ENCODE results near the gene HBZ. TPM values are rescaled to one million over a fixed set of nuclear protein-coding genes. Genes with fewer than 3 reads are reported as not detected.

The HBZ gene
- total and polyA plus RNA-seq, 7 donors: 0.10 TPM; not detected in 6

- 67 to 73% methylated on average over 10 of the region's 10 CpGs for WGBS, 2 donors
- Histone ChIP-seq H3K36me3 (no peaks in the 10 kb centered on the region), H3K27ac (no peak overlapping the region), H3K27me3 (no peaks in the 10 kb centered on the region), H3K4me3 (no peak overlapping the region), H3K9me3 (no peaks in the 10 kb centered on the region), H3K4me1 (peaks cover 0 to 18% (median 8%) of the 10 kb centered on the region in 4 donors)
- DNase-seq: no peak
- TF ChIP-seq POLR2AphosphoS5 (IDR thresholded peaks at IDR 0.05) (no peak), EP300 (IDR thresholded peaks at IDR 0.05) (no peak), POLR2A (IDR thresholded peaks at IDR 0.05) (no peak)
- TF ChIP-seq, protein P1, sequence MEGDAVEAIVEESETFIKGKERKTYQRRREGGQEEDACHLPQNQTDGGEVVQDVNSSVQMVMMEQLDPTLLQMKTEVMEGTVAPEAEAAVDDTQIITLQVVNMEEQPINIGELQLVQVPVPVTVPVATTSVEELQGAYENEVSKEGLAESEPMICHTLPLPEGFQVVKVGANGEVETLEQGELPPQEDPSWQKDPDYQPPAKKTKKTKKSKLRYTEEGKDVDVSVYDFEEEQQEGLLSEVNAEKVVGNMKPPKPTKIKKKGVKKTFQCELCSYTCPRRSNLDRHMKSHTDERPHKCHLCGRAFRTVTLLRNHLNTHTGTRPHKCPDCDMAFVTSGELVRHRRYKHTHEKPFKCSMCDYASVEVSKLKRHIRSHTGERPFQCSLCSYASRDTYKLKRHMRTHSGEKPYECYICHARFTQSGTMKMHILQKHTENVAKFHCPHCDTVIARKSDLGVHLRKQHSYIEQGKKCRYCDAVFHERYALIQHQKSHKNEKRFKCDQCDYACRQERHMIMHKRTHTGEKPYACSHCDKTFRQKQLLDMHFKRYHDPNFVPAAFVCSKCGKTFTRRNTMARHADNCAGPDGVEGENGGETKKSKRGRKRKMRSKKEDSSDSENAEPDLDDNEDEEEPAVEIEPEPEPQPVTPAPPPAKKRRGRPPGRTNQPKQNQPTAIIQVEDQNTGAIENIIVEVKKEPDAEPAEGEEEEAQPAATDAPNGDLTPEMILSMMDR (IDR thresholded peaks at IDR 0.05): no peak
- intact Hi-C loops (cut with DNase I): no loop called here
Observed at GRCh38 chr16:140175-140857, 12.1 kb upstream of the HBZ start.

DNA sequence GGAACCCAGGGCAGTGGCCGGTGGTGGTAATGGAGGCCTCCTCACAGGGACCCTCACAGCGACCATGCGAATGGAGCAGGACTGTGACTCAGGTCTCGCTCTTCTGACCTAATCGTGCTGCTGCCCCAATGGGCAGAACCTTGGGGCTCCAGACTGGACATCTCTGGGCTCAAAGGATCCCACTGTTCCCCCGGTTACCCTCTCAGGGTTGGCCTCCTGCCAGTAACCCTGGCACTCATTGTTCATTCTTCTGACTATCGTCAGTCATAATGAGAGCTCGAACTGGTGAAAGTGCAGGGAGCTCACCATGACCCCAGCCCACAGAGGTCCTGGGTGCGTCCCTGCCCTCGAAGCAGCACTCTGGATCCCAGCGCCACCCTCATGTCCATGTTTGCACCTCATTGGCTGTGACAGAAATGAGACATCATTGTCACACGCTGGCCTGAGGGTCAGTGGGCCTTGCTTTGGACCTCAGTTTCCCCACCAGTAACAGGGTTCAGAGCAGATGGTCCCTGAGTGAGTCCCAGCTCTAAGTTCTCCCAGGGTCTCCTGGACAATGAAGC, 10.0 kb upstream of the HBZ start:
- intact Hi-C loops (cut with DNase I): no loop called here
- no peak for DNase-seq
- WGBS, 2 donors: 74 to 84% methylated on average over 12 of the region's 12 CpGs

GRCh38 chr16:143047-143446, 9.4 kb upstream of the HBZ start:
- H3K36me3 ChIP-seq: no peaks in the 10 kb centered on the region
- no peak overlapping the region for H3K4me3 ChIP-seq
- peaks cover 0 to 7% (median 0%) of the 10 kb centered on the region in 4 donors for H3K4me1 ChIP-seq
- TF ChIP-seq POLR2A (IDR thresholded peaks at IDR 0.05) (no peak), POLR2AphosphoS5 (IDR thresholded peaks at IDR 0.05) (no peak), EP300 (IDR thresholded peaks at IDR 0.05) (no peak)
- TF ChIP-seq, protein P1 (IDR thresholded peaks at IDR 0.05): no peak
- no peaks in the 10 kb centered on the region for H3K27me3 ChIP-seq
- H3K9me3 ChIP-seq: no peaks in the 10 kb centered on the region
- intact Hi-C loops (cut with DNase I): no loop called here
- 85 to 89% methylated on average over 6 of the region's 6 CpGs for WGBS, 2 donors
- H3K27ac ChIP-seq: no peak overlapping the region
- DNase-seq: no peak

More for the DNA sequence above, 10.0 kb upstream of the HBZ start:
- Histone ChIP-seq H3K36me3 (no peaks in the 10 kb centered on the region), H3K4me3 (no peak overlapping the region), H3K27me3 (no peaks in the 10 kb centered on the region), H3K9me3 (no peaks in the 10 kb centered on the region), H3K4me1 (peaks cover 0 to 12% (median 3%) of the 10 kb centered on the region in 4 donors), H3K27ac (no peak overlapping the region)
- TF ChIP-seq, protein P1 (IDR thresholded peaks at IDR 0.05): no peak
- TF ChIP-seq POLR2AphosphoS5 (IDR thresholded peaks at IDR 0.05) (no peak), EP300 (IDR thresholded peaks at IDR 0.05) (no peak), POLR2A (IDR thresholded peaks at IDR 0.05) (no peak)

GRCh38 chr16:143456-143855, 9.0 kb upstream of the HBZ start:
- H3K4me3 ChIP-seq: no peak overlapping the region
- no peaks in the 10 kb centered on the region for H3K9me3 ChIP-seq
- TF ChIP-seq, protein P1 (IDR thresholded peaks at IDR 0.05): no peak
- TF ChIP-seq POLR2AphosphoS5 (IDR thresholded peaks at IDR 0.05) (no peak), POLR2A (IDR thresholded peaks at IDR 0.05) (no peak)
- 63 to 70% methylated on average over 6 of the region's 6 CpGs for WGBS, 2 donors
- H3K4me1 ChIP-seq: peaks cover 0 to 7% (median 0%) of the 10 kb centered on the region in 4 donors
- H3K27ac ChIP-seq: no peak overlapping the region
- no peaks in the 10 kb centered on the region for H3K27me3 ChIP-seq
- no peak for DNase-seq
- intact Hi-C loops (cut with DNase I): no loop called here
- H3K36me3 ChIP-seq: no peaks in the 10 kb centered on the region

All from sigmoid colon (tissue), 7 donors.